ENCODE results near the gene GPR171. TPM values are rescaled to one million over a fixed set of nuclear protein-coding genes. Genes with fewer than 3 reads are reported as not detected.

Gene GPR171
- total RNA-seq, 1 donor from 2014 or later, result not detected

- H3K4me1 Mint-ChIP-seq, result no peaks in the 10 kb centered on the region
- H3K9me3 ChIP-seq (ENCODE audit: low read depth), result no peaks in the 10 kb centered on the region
- no peak for DNase-seq (ENCODE audit: low spot score)
- no peak overlapping the region for H3K27ac ChIP-seq
- no peak overlapping the region for H3K4me2 ChIP-seq
- H3K27ac Mint-ChIP-seq, result no peak overlapping the region
- H3K9me3 Mint-ChIP-seq, result no peaks in the 10 kb centered on the region
- H2AFZ ChIP-seq (replicated peaks), result no peak overlapping the region
- no peaks in the 10 kb centered on the region for H3K4me1 ChIP-seq
- H3K4me3 Mint-ChIP-seq, result no peak overlapping the region
- H3K9ac ChIP-seq, result no peak overlapping the region
- no peaks in the 10 kb centered on the region for H3K27me3 ChIP-seq
- H3K27me3 Mint-ChIP-seq (ENCODE audit: insufficient read depth, low read depth), result no peaks in the 10 kb centered on the region
- H4K20me1 ChIP-seq (ENCODE audit: low read depth), result no peaks in the 10 kb centered on the region
- no peaks in the 10 kb centered on the region for H3K36me3 ChIP-seq
- no peaks in the 10 kb centered on the region for H3F3A ChIP-seq (ENCODE audit: low read depth)
- no peak for TF ChIP-seq EZH2phosphoT487 (IDR thresholded peaks at IDR 0.05)
- no peak for TF ChIP-seq CTCF (IDR thresholded peaks at IDR 0.05)
- H3K79me2 ChIP-seq (ENCODE audit: low read depth), result no peaks in the 10 kb centered on the region
- no peak overlapping the region for H3K4me3 ChIP-seq
- H3K36me3 Mint-ChIP-seq, result peaks cover 2% of the 10 kb centered on the region
Observed at GRCh38 chr3:151204530-151205402, 1.8 kb upstream of the GPR171 start.

GRCh38 chr3:151201051-151201730 lies 1.8 kb downstream of the GPR171 start:
- Histone ChIP-seq H3K4me1 (no peaks in the 10 kb centered on the region), H3K36me3 (no peaks in the 10 kb centered on the region), H3K4me3 (no peak overlapping the region), H2AFZ (replicated peaks) (no peak overlapping the region), H4K20me1 (ENCODE audit: low read depth) (no peaks in the 10 kb centered on the region), H3K4me2 (no peak overlapping the region), H3F3A (ENCODE audit: low read depth) (no peaks in the 10 kb centered on the region), H3K9ac (no peak overlapping the region), H3K79me2 (ENCODE audit: low read depth) (no peaks in the 10 kb centered on the region), H3K27ac (no peak overlapping the region), H3K27me3 (no peaks in the 10 kb centered on the region), H3K9me3 (ENCODE audit: low read depth) (no peaks in the 10 kb centered on the region)
- Mint-ChIP-seq H3K4me3 (no peak overlapping the region), H3K27me3 (ENCODE audit: insufficient read depth, low read depth) (no peaks in the 10 kb centered on the region), H3K27ac (no peak overlapping the region), H3K4me1 (no peaks in the 10 kb centered on the region), H3K9me3 (no peaks in the 10 kb centered on the region), H3K36me3 (peaks cover 2% of the 10 kb centered on the region)
- no peak for TF ChIP-seq EZH2phosphoT487 (IDR thresholded peaks at IDR 0.05)
- no peak for TF ChIP-seq EZH2 (IDR thresholded peaks at IDR 0.05)
- TF ChIP-seq CTCF (IDR thresholded peaks at IDR 0.05), result no peak
- DNase-seq (ENCODE audit: low spot score), result no peak

- DNase-seq (ENCODE audit: low spot score), result no peak
- no peaks in the 10 kb centered on the region for H3K36me3 ChIP-seq
Observed at GRCh38 chr3:151200586-151200985, 2.4 kb downstream of the GPR171 start.

More at GRCh38 chr3:151200586-151200985, 2.4 kb downstream of the GPR171 start:
- H3K4me3 Mint-ChIP-seq, result no peak overlapping the region
- no peaks in the 10 kb centered on the region for H3K9me3 Mint-ChIP-seq
- peaks cover 2% of the 10 kb centered on the region for H3K36me3 Mint-ChIP-seq
- H3K27ac Mint-ChIP-seq, result no peak overlapping the region
- Histone ChIP-seq H3K4me2 (no peak overlapping the region), H3F3A (ENCODE audit: low read depth) (no peaks in the 10 kb centered on the region), H3K9me3 (ENCODE audit: low read depth) (no peaks in the 10 kb centered on the region), H3K4me3 (no peak overlapping the region), H2AFZ (replicated peaks) (no peak overlapping the region), H3K27me3 (no peaks in the 10 kb centered on the region), H3K4me1 (no peaks in the 10 kb centered on the region), H3K79me2 (ENCODE audit: low read depth) (no peaks in the 10 kb centered on the region), H3K27ac (no peak overlapping the region), H3K9ac (no peak overlapping the region), H4K20me1 (ENCODE audit: low read depth) (no peaks in the 10 kb centered on the region)
- H3K4me1 Mint-ChIP-seq, result no peaks in the 10 kb centered on the region
- no peaks in the 10 kb centered on the region for H3K27me3 Mint-ChIP-seq (ENCODE audit: insufficient read depth, low read depth)
- TF ChIP-seq CTCF (IDR thresholded peaks at IDR 0.05) (no peak), EZH2 (IDR thresholded peaks at IDR 0.05) (no peak), EZH2phosphoT487 (IDR thresholded peaks at IDR 0.05) (no peak)
